GM21619 (cell line): Measurements from ENCODE around the gene TECPR1.

Experiments
- ATAC-seq: cut with Tn5 transposase; IDR thresholded peaks from one replicate; pipeline ENCODE4 v1.9.1; 2021; ENCODE audit not compliant: unreplicated experiment

Gene TECPR1

DNA sequence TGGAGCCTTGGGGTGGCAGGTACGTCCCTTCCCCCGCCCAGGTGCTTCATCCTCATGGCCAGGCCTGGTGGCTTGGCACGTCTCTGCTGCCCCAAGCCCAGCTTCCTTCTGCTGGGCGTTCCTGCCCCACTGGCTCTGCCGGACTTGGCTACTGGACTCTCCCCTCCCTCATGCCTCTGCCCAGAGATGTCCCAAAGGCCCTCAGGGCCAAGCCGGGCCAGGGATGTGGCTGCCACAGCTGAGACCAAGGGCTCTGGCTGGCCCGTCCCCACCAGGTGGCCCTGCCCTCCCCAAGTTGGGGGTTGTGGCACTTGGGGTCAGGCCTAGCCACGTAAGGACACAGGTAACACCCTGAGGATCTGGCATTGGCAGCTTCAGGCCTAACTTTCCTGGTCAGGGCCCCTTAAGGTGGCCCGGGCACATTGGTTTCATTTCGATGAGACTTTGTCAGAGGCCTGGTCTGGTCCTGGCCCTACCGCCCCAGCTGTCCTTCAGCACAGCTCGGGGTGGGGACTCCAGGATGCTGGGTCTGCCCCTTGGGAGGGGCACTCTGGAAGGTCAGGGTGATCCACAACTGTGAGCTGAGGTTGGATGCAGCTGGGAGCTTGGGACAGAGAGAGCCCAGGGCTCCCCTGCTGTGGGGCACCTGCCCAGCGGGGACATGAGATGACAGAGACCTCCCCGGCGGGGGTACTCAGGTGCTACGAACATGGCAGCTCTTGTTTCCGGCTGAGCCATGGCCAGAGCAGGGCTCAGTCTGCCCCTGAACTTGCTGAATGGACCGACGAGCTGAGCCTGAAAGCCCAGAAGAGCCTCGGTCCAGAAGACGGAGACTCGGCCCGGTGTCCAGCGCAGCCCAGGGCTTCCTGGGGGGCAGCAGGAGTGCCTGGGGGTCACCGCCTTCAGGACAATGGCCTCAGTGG, 37.9 kb downstream of the TECPR1 start:
- ATAC-seq, result no peak

DNA sequence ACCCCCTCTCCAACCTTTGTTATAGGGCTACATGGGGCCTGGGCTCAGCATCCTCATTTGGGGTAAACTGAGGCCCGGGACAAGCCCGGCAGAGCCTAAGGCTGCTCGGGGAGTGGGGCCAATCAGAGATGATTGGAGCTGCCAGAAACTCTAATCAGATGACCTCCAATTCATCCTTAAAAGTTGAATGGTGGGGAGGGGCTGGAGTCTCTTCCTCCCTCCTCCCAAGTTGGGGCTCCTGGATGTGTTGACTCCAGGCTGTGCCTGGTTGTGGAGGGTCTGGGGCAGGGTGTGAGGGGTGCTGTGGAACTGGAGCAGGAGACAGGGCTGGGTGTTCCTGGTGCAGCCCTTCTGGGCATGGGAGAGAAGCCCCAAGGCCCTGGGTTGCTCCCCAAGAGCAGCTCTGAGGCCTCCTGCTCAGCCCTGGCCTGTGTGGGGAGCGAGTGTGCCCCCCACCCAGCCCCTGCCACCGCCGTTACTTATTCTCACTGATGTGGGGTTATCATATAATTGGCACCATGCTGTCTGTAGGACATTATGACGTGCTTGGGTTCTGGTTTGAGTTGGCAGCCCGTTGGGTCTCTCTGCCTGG, 38.6 kb downstream of the TECPR1 start:
- ATAC-seq, result no peak

DNA sequence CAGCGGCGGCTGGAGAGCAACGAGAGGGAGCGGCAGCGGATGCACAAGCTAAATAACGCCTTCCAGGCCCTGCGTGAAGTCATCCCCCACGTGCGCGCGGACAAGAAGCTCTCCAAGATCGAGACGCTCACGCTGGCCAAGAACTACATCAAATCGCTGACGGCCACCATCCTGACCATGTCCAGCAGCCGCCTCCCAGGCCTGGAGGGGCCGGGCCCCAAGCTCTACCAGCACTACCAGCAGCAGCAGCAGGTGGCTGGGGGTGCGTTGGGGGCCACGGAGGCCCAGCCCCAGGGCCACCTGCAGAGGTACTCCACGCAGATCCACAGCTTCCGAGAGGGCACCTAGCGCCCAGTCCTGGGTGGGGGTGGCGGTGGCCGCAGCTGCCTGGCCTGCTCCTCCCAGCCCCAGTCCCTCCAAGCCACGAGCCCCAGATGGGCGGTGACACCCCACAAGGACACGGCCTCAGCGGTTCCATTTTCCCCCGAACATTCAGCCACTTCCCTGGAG, 39.4 kb downstream of the TECPR1 start:
- ATAC-seq, result no peak

DNA sequence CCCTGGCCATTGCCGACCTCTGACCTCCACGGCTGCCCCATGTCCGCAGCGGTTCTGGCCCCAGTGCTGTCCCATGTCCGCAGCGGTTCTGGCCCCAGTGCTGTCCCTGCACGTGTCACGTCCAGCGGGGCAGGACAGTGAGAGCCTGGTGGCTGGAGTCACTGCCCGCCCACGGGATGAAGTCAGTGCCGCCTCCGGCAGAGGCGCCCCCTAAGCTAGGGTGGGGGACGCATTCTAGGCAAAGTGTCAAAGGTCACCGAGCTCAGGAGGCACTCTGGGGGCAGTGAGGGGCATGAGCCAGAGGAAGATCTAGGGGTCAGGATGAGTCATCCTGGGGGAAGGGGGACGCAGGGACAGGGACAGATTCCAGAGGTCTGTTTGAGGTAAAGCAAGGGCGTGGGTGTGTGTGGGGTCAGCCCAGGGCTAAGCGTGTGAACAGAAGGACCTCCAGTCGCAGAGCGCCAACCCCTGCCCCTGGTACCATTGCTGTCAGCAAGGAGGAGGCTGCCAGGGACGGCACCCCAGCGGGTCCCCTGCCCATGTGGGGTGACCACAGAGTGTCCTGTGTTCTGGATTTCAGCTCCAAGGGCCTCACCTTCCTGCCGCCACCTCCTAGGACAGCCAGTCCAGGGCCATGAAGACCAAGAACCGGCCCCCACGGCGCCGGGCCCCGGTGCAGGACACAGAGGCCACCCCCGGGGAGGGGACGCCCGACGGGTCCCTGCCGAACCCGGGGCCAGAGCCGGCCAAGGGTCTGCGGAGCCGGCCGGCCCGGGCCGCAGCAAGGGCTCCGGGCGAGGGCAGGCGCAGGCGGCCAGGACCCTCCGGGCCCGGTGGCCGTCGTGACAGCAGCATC, 40.1 kb downstream of the TECPR1 start:
- no peak for ATAC-seq

DNA sequence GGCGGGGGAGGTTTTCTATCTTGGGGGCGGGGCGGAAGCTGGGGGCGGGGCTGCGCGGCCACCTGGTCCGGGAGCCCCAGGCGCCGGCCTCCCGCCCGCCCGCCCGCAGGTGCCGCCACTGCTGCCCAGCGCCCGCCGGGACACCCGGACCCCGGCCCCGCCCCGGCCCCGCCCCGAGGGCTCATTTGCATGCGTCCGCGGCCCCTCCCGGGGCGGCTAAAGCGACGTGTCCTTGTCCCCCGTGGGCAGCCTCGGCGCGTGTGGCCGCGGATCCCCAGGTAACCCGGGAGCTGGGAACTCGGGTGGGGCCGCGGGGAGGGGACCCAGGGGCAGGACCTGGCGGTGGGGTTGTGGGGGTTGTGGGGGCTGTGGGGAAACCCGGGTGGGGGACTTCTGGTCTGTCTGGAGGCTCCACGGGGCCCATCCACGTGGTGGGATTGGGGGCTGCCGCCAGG, 40.8 kb downstream of the TECPR1 start, which contains the start of gene BHLHA15:
TSS of gene BHLHA15 (plus strand) at position 219 of the 455 bp plus-strand sequence. CDS start 871 bp downstream, outside the sequence.
- ATAC-seq, result no peak

DNA sequence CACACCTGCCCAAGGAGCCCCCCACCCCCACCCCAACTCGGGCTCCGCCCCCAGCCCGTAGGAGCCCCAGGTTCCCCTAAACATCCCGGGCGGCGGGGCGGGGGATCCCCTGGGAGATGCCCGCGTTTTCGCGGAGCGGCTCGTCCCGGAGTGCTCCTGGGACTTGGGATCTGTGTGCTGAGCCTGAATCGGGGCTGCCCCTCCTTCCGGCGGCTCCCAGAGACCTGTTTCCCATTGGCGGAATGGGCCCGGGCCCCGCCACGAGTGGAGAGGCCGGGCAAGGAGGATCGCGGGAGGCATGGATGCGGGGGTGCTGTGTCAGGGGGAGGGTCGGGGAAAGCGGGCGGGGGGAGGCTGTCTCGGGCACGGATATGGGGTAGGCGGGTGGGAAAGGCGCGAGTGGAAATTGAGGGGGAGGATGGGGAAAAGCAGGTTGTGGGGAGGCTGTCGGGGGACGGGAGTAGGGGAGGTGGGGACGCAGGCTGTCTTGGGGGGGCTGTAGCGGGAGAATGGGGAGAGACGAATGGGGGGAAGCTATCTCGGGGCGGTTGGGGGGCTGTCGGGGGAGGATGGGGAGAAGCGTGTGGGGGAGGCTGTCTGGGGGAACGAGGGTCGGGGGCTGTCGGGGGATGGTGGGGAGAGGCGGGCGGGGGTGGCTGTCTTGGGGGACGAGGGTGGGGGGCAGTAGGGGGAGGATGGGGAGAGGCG, 41.4 kb downstream of the TECPR1 start:
- ATAC-seq, result no peak

DNA sequence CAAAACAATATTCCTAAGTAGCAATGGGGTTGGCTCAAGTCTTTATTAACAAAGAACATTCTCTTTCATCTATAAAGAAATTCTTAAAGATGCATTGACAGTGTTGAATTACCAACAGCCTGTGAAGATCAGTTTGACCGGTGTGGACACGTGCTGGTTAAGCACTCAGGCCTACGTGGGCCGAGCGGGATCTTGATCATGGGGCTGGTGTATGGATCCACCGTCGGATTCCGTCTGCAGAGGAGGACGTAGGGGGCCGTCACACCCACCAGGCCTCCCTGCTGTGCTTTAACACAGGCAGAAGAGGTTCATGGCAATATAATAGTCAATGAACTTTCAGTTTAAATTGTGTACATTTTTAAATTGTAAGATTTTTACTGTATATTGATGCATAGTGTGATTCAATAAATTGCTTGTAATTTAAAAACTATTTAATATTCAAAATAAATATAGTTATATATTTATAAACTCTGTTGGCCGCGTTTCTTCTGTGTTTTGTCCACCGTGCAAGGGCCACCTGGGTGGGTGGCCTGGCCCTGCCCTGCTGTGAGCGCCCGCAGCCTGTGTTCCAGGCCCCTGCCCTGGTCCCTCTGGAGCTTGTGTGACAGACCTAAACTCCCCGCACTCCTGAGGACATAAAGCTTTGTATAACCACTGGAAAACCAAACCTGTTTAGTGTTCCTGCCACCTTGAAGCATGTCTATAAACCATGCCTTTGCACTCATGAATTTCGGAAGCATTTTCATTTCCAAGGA, 42.7 kb downstream of the TECPR1 start:
- ATAC-seq, result no peak

DNA sequence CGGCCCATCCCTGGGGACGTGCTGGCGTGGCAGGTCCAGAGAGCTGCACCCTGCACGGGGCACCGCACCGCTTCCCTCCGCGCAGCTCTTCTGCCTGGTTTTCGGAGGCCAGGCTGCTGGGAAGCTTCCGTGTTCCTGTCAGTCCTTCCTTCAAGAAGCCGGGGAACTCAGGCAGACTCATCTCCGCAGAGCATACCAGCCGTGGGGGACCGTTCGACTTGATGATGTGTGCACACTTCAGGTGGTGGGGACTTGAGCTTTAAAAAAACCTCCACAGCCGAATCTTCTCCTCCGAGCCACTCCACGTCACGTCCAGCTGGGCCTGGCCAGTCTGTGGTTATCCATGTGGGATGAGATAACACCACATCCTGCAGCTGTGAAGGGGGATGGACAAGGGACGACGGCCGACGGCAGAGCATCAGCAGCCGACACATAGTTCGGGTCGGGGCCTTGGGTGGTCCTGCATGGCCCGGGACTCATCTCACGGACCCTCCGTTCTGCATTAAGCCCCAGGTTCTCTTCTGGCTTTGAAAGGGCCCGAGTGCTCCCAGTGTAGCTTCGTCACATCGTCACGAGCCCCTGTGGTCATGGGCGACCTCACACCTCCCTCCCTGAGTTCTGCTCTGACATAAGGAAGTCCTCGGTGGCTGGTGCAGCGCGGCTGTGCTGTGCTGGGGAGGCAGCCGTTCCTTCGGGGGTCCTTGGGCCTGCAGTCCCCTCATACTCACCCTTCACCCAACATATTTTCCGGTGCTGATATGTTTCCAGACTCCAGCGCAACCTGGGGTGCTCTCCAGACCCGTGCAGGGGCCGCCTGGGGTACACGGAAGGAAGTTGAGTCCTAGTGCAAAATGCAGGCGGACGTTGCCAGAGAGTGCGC, 45.3 kb downstream of the TECPR1 start:
- no peak for ATAC-seq

DNA sequence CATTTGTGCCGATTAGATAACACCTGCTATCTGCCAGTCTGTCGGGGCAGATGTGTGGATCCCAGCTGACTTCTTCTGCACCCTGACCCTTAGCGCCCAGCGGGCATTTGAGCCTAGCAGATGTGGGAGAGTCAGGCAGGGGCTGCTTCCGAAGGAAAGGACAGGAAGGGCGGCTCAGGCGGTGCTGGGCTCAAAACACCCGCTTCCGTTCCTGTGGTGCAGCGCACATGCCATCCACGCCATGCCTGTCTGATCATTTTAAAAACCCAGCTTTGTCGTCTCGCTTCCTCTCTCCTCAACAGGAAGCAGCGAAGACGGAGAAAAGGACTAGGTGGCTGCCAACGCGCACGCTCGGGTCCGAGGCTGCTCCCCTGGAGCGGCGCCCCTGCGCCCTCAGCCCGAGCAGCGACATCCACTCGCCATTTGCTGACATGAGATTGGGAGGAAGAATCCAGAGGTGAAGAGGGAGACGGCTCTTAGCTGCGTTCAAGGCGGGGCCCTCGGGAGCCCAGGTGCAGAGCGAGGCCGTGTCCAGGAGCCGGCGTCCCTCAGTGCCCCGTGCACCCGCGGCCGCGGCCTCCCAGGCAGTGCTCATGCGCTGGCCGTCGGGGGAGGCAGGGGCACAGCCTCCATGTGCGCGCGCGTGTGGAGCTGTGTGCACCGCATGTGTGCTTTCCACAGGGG, 46.7 kb downstream of the TECPR1 start:
- no peak for ATAC-seq

DNA sequence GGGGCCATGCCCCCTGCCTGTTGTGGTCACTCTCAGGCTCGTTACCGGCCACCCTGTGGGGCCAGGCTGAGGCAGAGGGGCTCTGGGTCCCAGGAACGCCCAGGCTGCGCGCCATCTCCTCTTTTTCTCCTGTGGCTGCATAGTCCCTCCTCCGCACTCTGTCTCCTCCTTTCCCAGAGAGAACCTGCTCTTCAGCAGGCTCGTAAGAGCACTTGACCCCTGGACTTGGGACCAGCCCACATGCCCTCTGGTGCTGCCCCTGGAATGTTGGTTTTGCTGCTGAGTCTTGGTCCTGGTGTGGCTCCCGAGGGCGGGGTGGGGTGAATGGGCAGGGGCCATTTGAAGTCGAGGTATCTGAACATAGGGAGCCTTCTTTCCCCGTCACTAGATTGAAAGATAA, 47.4 kb downstream of the TECPR1 start:
- ATAC-seq, result no peak

DNA sequence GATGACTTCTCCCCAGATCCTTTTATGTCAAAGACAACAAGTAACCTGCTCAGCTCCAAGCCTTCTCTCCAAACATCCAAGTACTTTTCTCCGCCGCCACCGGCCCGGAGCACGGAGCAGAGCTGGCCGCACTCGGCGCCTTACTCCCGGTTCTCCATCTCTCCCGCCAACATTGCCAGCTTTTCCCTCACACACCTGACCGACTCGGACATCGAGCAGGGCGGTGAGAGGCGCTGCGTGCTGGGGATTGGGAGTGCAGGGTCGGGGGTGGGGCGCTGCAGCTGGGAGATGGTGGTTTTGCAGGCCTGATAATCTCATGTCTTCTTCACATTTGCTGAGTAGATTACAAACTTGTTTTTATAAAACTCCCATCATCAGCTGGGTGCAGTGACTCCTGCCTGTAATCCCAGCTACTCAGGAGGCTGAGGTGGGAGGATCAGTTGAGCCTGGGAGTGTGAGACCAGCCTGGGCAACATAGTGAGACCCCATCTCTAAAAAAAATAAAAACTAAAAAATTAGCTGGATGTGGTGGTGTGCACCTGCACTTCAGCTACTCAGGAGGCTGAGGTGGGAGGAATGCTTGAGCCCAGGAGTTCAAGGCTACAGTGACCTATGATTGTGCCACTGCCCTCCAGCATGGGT, 47.9 kb downstream of the TECPR1 start:
- no peak for ATAC-seq

DNA sequence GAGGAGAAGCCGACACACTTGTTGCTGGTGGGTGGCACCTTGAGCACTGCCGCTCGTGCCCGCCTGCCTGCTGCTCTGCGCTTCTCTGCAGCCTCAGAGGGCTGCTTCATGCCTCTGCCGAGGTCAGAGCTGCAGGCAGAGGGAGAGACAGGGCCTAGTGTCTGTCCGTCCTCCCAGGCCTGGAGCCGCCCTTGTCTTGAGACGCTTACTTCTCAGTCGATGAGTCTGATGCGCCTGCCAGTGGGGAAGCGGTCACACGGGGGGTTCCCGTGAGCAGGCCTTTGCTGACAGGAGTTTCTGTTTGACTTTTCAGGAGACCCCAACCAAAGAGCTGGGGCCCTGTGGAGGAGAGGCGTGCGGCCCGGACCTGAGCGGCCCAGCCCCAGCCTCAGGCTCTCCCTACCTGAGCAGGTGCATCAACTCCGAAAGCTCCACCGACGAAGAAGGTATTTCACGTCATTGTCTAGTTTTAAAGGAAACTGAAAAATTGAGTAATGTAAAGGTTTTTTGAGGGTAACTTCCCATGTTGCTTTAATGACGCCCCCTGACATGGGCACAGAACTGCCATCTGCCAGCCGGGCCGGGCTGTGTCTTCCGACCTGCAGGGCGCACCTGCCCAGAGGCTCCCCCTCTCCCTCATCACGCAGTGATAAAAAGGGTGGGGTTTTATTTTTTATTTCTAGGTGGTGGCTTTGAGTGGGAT, 48.6 kb downstream of the TECPR1 start:
- ATAC-seq, result peak; percentile 24

DNA sequence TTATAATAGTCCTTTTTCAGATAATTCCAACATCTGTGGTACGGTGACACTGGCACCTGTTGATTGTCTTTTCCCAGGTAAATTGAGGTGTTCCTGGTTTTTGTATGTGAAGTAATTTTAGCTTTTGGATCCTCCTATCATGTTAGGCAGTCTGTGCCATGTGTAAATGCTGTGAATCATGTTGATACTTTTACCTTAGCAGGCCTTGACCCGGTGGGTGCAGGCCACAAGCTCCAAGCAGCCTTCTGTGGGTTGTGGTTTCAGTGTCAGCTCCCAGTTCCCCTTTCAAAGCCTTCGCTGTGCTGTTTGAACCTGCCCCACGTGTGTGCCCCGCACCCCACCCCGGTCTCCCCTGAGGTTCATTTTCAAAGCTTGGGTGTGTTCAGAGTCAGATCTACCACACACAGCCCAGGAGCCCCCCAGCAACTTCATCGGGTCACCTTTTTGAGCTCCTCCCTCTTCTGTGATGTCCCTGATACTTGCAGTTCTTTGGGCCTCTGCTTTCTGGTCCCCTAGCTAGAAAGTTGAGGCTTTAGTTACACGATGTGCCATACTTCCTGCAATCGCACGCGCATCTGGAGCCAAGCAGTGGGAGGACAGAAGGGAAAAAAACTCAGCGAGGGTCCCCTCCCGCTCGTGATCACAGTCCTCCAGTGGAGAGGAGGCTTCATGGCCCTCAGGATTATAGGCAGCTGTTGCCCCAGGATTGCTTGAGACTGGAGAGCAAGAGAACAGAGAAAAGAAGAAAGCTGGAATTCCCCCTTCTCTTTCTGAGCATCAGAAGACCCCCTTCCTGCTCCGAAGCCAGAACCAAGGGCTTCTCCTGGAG, 49.5 kb downstream of the TECPR1 start:
- ATAC-seq, result peak; percentile 91

DNA sequence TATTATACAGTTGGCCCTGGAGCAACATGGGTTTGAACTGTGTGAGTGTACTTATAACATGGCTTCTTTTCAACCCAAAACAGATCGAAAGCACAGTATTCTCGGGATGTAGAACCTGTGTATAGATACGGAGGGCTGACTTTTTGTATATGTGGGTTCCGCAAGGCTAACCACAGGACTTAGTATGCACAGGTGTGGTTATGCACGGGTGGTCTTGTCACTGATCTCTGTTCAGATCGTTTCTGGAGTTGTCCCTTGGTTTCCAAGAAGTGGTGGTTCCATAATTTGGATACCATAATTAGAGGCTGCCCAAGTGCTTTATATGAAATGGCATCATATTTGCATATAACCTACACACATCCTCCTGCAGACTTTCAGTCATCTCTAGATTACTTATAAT, 51.7 kb downstream of the TECPR1 start:
- ATAC-seq, result peak; percentile 41

DNA sequence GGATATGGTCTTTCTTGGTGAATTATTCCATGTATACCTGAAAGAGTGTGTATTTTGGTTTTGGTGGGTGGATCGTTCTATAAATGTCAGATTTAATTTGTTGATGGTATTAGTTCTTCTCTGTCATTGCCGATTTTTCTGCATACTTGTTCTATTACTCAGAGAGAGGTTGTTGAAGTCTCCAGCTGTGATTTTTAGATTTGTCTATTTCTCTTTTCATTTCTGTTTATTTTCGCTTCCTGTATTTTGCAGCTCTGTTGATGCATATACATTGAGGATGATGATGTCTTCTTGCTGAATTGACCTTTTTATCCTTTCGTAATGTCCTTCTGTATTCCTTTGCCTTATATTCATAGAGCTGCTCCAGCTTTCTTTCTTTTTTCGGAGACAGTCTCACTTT, 52.9 kb downstream of the TECPR1 start:
- no peak for ATAC-seq
